Epithelial cell of prostate (primary cell): ENCODE data around the gene IRF6.

ENCODE experiments used
- DNase-seq: peaks from one replicate; pipeline ENCODE4 v3.0.0-alpha.2; 2011; ENCODE audit warnings: low read depth, low spot score
- H3K27ac ChIP-seq: fragments of 450-650 bp; 2 replicates; pipeline ENCODE4 v1.5.1; 2017; ENCODE audit warnings: mild to moderate bottlenecking

Gene IRF6

GRCh38 chr1:209825591-209826434 is 19.9 kb upstream of the IRF6 start:
- peak; percentile 99 for DNase-seq
- H3K27ac ChIP-seq, result peak overlapping the region; percentile 99

DNA sequence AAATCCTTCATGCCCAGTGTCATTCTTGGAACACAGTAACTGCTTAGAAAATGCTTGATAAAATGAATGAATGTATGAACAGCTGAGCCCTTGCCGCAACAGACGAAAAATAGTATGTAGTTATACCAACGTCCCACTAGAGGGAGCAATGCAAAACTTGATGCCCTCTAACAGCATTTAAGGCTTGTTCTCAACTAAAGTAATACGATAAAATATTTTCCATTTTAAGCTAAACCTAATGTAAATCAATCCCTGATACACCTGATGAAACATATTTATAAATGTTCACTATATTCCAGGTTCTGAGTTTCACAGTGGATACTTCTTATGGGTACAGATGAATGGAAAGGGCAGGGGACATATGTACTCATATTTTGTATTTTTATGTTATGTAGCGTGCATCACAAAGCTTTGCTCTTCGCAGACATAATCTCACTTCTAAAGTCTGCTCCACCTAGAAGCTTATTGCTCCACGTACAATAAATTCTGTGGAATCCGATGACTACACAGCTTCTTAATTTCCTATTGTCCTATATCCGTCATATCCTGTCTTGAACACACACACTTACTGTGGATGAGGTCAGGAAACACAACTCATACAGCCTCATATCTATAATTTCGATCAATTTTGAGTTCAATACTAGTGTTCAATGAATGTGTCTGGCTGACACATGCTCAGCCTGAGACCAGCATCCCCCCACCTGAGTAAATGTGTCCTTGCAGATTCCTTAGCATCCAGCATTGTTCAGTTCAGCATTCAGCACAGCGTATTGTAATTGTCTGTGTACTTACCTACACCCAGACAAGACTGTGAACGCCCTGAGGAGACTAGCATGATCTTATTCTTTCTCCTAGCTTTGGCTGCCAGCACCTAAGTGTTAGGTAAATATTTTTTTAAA is 17.4 kb upstream of the IRF6 start:
- peak; percentile 95 for DNase-seq
- H3K27ac ChIP-seq, result peak overlapping the region; percentile 99

DNA sequence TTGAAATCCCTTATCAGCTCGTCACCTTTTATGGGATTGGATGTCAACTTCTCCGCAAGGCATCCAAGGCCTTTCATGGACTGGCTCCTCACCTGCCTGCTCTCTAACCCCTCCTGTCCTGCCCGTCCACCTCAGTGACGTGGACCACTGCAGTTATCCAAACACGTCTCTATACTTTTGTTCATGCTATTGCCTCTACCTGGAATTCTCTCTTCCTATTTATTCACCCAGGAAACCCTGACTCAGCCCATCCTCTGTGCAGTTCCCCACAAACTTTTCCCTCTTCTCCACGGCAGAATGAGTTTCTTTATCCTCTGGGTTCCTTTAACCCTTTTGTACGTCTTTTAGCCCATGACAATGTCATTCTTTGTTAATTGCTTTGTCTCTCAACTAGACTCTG is 16.8 kb upstream of the IRF6 start:
- DNase-seq, result no peak
- H3K27ac ChIP-seq, result peak overlapping the region; percentile 99

DNA sequence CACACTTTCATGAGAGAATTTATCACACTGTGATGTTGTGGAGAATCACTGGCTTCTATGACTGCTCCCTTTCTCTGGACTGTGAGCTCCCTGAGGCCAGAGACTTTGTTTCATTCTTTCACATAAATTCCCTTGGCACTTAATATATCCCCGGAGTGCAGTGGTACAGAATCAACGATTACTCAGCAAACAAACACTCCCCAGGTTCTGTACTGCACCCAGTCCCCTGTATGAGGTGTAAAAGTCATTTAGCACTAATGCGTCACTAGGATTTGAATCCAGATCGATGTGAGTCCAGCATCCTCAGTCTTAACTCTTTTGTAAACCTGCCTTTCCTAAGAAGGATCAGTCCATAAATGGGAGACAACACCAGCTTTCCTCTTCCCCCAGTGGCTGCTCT is 15.0 kb upstream of the IRF6 start:
- no peak for DNase-seq
- peak overlapping the region; percentile 99 for H3K27ac ChIP-seq

DNA sequence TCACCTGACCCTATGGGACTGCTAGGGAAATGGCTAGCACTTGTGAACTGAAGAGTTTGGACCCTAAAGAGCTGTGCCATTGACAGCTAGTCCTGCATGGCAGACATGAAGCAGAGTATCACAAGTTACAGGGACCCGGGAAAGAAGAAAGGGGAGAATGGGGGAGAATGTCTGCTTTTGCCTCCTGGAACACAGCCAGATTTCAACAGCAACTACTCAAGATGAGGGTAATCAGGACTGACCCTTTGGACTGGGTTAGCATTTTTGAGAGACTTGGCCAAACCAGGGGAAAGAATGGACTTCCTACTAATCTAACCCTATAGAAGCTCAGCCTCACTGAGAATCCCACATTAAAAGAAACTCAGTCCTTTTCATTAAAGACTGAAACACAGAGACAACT is 13.1 kb upstream of the IRF6 start:
- DNase-seq, result no peak

DNA sequence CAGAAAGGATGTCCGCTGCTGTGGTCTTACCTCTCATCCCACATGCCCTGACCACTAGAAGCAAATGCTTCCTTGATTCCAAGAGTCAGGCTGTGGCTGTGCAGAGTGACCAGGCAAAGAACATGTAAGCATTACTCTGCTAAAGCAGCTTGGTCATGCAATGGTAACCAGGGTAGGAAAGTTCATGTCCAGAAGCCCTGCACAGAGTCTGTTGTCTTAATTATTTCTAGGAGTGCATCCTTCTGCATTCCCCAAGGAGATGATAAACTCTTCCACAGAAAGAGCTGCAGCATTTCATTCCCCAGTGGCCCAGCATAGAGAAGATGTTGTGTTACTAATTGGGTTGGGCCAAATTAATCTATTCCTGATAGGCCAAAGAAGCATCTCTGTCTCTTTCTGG is 11.7 kb upstream of the IRF6 start:
- peak overlapping the region; percentile 100 for H3K27ac ChIP-seq
- no peak for DNase-seq

More for the DNA sequence above, 13.1 kb upstream of the IRF6 start:
- H3K27ac ChIP-seq, result no peak overlapping the region

DNA sequence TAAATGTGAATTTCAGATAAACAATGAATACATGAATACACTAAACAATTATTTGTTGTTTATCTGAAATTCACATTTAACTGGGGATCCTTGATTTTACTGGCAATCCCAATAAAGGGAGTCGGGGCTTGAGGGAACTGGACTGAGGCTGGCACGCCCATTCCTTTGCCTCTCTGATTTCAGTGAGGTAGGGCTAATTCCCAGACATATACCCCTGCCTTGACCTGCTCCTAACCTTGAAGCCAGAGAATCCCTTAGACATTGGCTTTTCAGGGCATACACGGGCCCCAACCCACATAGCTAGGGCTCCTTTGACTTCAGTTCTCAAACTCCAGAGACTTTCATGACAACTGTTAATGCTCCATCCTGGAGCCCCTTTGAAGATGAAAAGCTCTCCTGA is 11.0 kb upstream of the IRF6 start:
- H3K27ac ChIP-seq, result peak overlapping the region; percentile 100
- no peak for DNase-seq

GRCh38 chr1:209815931-209816341 is 10.0 kb upstream of the IRF6 start:
- peak overlapping the region; percentile 100 for H3K27ac ChIP-seq
- peak; percentile 100 for DNase-seq

DNA sequence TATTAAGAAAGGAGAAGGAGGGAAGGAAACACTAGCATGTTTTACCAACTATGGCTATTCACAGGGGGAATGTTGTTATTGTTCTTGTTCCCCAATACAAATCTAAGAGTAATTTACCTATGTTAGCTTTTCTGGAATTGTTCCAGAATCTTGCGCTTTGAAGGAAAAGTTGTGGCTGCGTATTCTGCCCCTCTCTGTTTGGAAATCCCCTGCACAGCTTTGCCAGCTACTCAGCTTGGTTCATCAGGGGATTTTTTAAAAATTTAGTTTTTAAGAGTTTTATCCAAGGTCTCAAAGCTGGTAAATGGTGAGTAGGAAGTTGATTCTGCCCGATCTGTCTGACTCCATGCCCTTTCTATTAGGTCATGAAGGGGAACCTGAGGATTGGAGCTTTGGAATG is 9.5 kb upstream of the IRF6 start:
- no peak for DNase-seq

DNA sequence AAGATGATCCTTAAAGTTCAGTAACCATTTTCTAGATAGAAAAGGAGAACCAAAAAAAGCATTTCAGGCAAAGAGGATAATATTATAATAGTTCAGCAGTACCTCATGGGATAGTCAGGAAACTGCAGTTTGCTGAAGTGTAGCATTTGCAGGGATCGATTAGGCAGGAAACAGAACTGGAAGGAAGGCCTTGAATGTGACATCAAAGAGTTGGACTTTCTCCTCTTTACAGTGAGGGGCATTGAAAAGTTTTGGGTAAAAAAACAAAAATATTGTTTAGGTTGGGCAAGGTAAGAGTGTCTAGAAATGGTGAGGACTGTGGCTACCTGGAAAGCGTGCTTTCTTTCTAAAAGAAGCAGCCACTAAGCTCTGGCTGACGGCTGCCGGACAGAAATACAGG is 8.0 kb upstream of the IRF6 start:
- no peak for DNase-seq
- H3K27ac ChIP-seq, result peak overlapping the region; percentile 100

More for the DNA sequence above, 9.5 kb upstream of the IRF6 start:
- peak overlapping the region; percentile 100 for H3K27ac ChIP-seq

DNA sequence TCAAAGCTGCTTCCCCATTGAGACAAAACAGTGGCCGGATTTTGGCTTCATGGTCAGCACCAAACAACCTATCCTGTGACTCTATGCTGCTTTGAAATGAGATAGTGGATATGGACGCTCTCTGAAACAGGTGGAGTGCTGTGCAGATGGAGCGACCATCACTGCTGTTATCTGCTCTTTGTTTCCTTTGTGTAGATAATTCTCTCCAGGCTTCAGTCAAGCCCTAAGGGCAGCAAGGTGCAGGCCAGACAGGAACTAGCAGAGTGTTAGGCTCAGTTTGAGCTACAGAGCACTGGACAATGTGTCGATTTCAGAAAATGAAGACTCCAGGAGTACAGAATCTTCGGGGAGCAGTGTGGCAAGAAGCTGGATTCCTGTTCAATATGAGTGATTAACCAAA is 4.8 kb upstream of the IRF6 start:
- peak overlapping the region; percentile 95 for H3K27ac ChIP-seq
- no peak for DNase-seq

- DNase-seq, result peak; percentile 96
- peak overlapping the region; percentile 95 for H3K27ac ChIP-seq
Measured at GRCh38 chr1:209809611-209810010, 3.7 kb upstream of the IRF6 start.

DNA sequence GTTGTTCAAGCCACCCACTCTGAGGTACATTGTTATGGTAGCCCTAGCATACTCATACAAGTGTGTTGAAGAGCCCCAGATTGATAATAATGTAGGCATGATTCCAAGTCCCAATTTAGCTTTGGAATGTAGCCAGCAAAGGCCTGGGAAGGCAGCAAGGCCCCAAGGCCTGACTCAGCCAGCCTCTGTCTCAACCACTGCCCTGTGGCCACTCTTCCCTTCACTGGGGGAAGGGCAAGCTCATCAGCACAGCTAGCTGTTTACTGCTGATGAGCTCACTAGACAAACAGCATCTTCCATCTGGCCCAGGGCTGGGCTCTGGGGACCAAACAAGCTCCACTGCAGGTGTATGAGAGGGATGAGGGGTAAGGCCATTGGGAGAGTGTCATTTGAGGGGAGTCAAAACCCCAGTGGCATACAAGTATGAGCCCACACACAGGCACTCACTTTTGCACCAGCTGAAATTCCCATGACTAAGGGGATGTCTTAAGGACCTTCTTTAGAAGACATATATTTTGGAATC is 2.2 kb upstream of the IRF6 start:
- peak overlapping the region; percentile 95 for H3K27ac ChIP-seq
- peak; percentile 98 for DNase-seq

DNA sequence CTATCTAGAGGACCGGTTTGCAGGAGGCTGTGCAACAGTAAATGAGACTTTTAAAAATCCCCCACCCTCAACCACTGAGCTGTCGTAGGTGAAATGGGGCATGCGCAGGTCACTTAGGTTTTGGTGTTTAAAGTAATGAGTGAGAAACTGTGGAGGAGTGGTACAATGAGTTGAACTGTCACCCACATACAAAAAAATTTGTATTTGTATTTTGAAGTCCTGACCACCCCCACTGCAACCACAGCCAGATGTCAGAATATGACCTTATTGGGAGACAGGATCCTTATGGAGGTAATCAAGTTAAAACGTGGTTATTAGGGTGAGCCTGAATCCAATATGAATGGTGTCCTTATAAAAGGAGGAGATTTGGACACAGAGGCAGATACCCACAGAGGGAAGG is 1.6 kb upstream of the IRF6 start:
- DNase-seq, result no peak
- peak overlapping the region; percentile 95 for H3K27ac ChIP-seq

DNA sequence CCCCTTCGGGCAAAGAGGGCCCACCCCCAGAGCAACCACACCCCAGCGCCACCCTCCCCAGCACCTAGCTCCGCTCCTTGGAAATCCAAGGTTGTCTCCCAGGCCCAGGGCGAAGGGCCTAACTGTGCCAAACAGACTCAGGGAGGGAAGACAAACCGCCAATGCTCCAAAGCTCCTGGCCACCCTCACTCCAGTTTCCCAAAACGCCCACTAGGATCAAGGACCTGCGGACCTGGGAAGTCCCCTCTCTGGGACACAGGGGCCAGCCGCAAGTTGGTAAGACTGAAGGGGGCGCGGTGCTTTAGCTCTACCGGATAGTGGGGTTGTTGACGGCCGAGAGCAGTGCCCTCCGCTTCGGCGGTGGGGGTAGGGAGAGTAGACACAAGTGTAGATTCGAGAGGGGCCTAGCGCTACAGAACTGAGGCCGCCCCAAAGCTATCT is 581 bp downstream of the IRF6 start:
- H3K27ac ChIP-seq, result peak overlapping the region; percentile 95
- no peak for DNase-seq

GRCh38 chr1:209803568-209803967 is 2.4 kb downstream of the IRF6 start:
- no peak for DNase-seq
- H3K27ac ChIP-seq, result peak overlapping the region; percentile 95

- H3K27ac ChIP-seq, result peak overlapping the region; percentile 95
- DNase-seq, result no peak
Measured at GRCh38 chr1:209802780-209803152, 3.2 kb downstream of the IRF6 start.

DNA sequence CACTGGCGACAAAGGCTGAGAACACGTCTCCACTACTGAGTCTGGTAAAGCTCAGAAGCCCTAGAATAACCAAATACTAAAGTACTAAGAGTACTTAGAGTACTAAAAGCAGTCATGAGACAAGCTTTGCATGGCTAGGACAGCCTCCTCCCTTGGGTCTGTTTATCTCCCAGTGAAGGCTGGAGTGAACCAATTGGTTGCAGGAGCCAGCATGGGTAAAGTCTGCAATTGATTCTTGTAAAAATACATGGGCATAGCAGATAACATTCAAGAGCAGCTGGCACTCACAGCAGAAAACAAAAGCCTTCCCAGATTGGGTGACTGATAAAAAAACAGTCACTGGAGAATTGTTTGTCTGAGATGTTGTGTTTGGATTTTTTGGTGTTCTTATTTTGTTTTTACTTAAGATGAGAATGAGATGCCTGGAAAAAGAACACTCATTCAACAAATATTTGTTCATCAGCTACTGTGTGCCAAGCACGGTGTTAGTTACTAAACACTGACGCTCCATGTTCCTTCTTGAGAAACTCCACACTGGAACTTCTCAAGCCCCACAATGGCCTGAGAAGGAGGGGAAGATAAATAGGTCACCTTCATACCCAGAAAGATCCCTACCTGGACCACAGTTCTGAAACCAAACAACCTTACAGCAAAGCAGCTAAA is 3.7 kb downstream of the IRF6 start:
- no peak for DNase-seq
- H3K27ac ChIP-seq, result peak overlapping the region; percentile 95

DNA sequence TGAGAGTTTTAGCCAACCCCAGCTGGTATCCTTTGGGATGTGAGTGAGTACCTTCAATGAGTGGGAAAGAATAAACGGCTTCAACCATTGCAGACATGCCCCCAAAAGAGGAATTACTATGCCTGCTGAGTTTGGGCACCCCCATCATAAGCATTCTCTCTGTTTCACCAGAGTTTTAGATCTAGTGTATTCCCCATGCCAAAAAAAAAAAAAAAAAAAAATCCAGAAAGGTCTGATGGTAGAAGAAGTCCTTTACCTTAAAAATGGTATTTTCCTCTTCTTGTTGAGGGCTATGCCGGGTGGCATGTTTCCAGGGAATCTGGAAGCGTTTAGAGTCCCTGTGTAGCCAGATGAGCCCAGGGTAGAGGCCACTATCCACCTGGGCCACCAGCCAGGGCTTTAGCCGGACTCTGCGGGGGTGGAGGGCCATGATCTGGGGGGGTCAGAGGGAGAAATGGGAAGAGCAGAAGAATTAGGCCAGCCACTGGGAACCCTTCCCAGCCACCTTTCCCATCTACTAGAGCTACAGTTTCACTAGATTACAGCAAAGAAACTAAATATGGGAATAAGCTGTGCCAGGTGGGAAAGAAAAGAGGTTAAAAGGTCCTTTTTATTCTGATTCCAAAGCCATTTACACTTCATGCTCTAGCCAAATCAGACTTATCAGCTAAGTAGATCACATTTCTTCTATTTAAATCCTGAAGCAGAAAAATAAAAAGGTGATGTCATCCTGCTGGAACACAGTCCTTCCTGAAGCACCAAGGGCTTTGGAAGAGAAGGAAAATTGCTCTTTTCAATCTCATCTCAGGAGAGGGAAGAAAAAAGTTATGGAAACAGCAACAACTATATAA is 4.7 kb downstream of the IRF6 start:
- no peak for DNase-seq
- H3K27ac ChIP-seq, result peak overlapping the region; percentile 95
